SK-N-SH (cell line): ENCODE measurements around the gene BCAS2. TPM values are rescaled to one million over a fixed set of nuclear protein-coding genes. Genes with fewer than 3 reads are reported as not detected.

ENCODE experiments used
- CTCF ChIA-PET: fragments of 300-600, 350-600 bp; formaldehyde crosslinking; extraction: SDS; loops from one replicate; lab custom pipeline; 2021; lab: Yijun Ruan, JAX
- POLR2A ChIA-PET: fragments of 350-600 bp; sonication (Branson Sonifier 250); formaldehyde crosslinking; extraction: SDS; loops from one replicate; lab custom pipeline; 2020; ENCODE audit warnings: antibody characterized with exemption, inconsistent platforms; lab: Yijun Ruan, JAX
- DNase-seq: peaks from one replicate; pipeline ENCODE4 v3.0.0; 2012
- H2AFZ ChIP-seq: fragments of 200-600 bp; sonication (generic); 2 replicates; pipeline ENCODE4 v1.8.1; 2016; ENCODE audit warnings: antibody characterized with exemption, mild to moderate bottlenecking, low read depth
- H3F3A ChIP-seq: fragments of 200-600 bp; sonication (generic); replicated peaks from 2 replicates; pipeline ENCODE3; 2016; ENCODE audit warnings: antibody characterized with exemption, mild to moderate bottlenecking; ENCODE audit not compliant: insufficient read depth
- H3K27ac ChIP-seq, 2 experiments: fragments of 200-500 bp in 1 of 2; fragments of 200-600 bp in 1 of 2; sonication (Bioruptor generic) in 1 of 2; sonication (generic), shearing (Covaris generic) in 1 of 2; 2 replicates each; pipeline versions ENCODE4 v1.5.1 to v1.6.1; 2014 to 2016; ENCODE audit warnings: low read depth in 2 of 2, inconsistent platforms in 1 of 2, low read length in 1 of 2, mild to moderate bottlenecking in 1 of 2, mixed read lengths in 1 of 2
- H3K27me3 ChIP-seq: fragments of 200-600 bp; sonication (generic), shearing (Covaris generic); 2 replicates; pipeline ENCODE4 v1.6.1; 2016; ENCODE audit warnings: mixed run types; ENCODE audit not compliant: insufficient read depth
- H3K36me3 ChIP-seq, 2 experiments: fragments of 200-500 bp in 1 of 2; fragments of 200-600 bp in 1 of 2; sonication (Bioruptor generic) in 1 of 2; sonication (generic) in 1 of 2; replicated peaks in 1 of 2; 2 replicates each; pipeline versions ENCODE3 to v1.5.1; 2014 to 2016; ENCODE audit warnings: low read length in 1 of 2, mild to moderate bottlenecking in 1 of 2; ENCODE audit not compliant: insufficient read depth in 2 of 2, control insufficient read depth in 1 of 2
- H3K4me1 ChIP-seq, 2 experiments: fragments of 200-500 bp in 1 of 2; fragments of 200-600 bp in 1 of 2; sonication (Bioruptor generic) in 1 of 2; sonication (generic), shearing (Covaris generic) in 1 of 2; 2 replicates each; pipeline versions ENCODE4 v1.5.1 to v1.6.1; 2014 to 2016; ENCODE audit warnings: low read depth in 1 of 2, low read length in 1 of 2, mixed run types in 1 of 2; ENCODE audit not compliant: insufficient read depth in 2 of 2, control insufficient read depth in 1 of 2
- H3K4me2 ChIP-seq: fragments of 200-600 bp; sonication (generic), shearing (Covaris generic); 2 replicates; pipeline ENCODE4 v1.6.1; 2017; ENCODE audit warnings: mixed run types
- H3K4me3 ChIP-seq, 2 experiments: fragments of 200-500 bp in 1 of 2; fragments of 200-600 bp in 1 of 2; sonication (Bioruptor generic) in 1 of 2; sonication (generic), shearing (Covaris generic) in 1 of 2; 2 replicates each; pipeline versions ENCODE4 v1.5.1 to v1.8.1; 2014 to 2016; ENCODE audit warnings: low read depth in 2 of 2, inconsistent platforms in 1 of 2, low read length in 1 of 2, mild to moderate bottlenecking in 1 of 2, mixed read lengths in 1 of 2, moderate library complexity in 1 of 2
- H3K79me2 ChIP-seq: fragments of 200-600 bp; sonication (generic); 2 replicates; pipeline ENCODE4 v1.8.1; 2017; ENCODE audit warnings: mild to moderate bottlenecking; ENCODE audit not compliant: insufficient read depth
- H3K9ac ChIP-seq: fragments of 200-600 bp; sonication (generic); 2 replicates; pipeline ENCODE4 v1.6.1; 2017; ENCODE audit warnings: mixed run types
- H3K9me2 ChIP-seq: fragments of 200-600 bp; sonication (generic); 2 replicates; pipeline ENCODE4 v1.6.1; 2017; ENCODE audit warnings: mixed run types
- H3K9me3 ChIP-seq: fragments of 200-600 bp; sonication (generic); 2 replicates; pipeline ENCODE4 v1.6.1; 2017; ENCODE audit warnings: mixed run types, mild to moderate bottlenecking, moderate library complexity
- H4K20me1 ChIP-seq: fragments of 200-600 bp; sonication (generic); 2 replicates; pipeline ENCODE4 v1.6.1; 2017; ENCODE audit warnings: mild to moderate bottlenecking, mixed run types; ENCODE audit not compliant: insufficient read depth
- ELF1 ChIP-seq: IDR thresholded peaks from 2 replicates; pipeline ENCODE4 v1.4.0; 2012
- EP300 ChIP-seq, 2 experiments: IDR thresholded peaks; 2 replicates each; pipeline versions ENCODE4 v1.4.0 to v1.6.1; 2012; ENCODE audit warnings: borderline replicate concordance in 1 of 2, low read depth in 1 of 2, low read length in 1 of 2
- EZH2phosphoT487 ChIP-seq: fragments of 200-600 bp; sonication (generic); IDR thresholded peaks from 2 replicates; pipeline ENCODE4 v1.6.1; 2017; ENCODE audit warnings: low read depth, mixed run types, mild to moderate bottlenecking, antibody characterized with exemption, moderate library complexity, borderline replicate concordance
- GATA2 ChIP-seq: sonication (generic); formaldehyde crosslinking; IDR thresholded peaks from 2 replicates; pipeline ENCODE4 v1.5.0; 2020; ENCODE audit warnings: mild to moderate bottlenecking, missing genetic modification reagents
- NFIC ChIP-seq: IDR thresholded peaks from 2 replicates; pipeline ENCODE4 v1.4.0; 2012; ENCODE audit warnings: borderline replicate concordance
- NRF1 ChIP-seq: IDR thresholded peaks from 2 replicates; pipeline ENCODE4 v1.6.1; 2012; ENCODE audit warnings: low read depth, mild to moderate bottlenecking, low read length
- POLR2AphosphoS5 ChIP-seq: IDR thresholded peaks from 2 replicates; pipeline ENCODE4 v1.6.1; 2012; ENCODE audit warnings: low read depth, low read length
- RCOR1 ChIP-seq: fragments of 150-350 bp; IDR thresholded peaks from 2 replicates; pipeline ENCODE4 v1.6.1; 2017; ENCODE audit warnings: antibody characterized with exemption, low read length
- RFX5 ChIP-seq: IDR thresholded peaks from 2 replicates; pipeline ENCODE4 v1.6.1; 2012; ENCODE audit warnings: mild to moderate bottlenecking, improper control_type of control experiment, low read length
- RXRA ChIP-seq: IDR thresholded peaks from 2 replicates; pipeline ENCODE4 v1.4.0; 2012; ENCODE audit warnings: low read depth, mild to moderate bottlenecking, borderline replicate concordance
- TAF1 ChIP-seq: IDR thresholded peaks from 2 replicates; pipeline ENCODE4 v1.6.1; 2012; ENCODE audit warnings: low read depth, mild to moderate bottlenecking, low read length, moderate library complexity, borderline replicate concordance
- TCF12 ChIP-seq: IDR thresholded peaks from 2 replicates; pipeline ENCODE4 v1.4.0; 2012
- YY1 ChIP-seq: IDR thresholded peaks from 2 replicates; pipeline ENCODE4 v1.4.0; 2012; ENCODE audit warnings: low read depth, mild to moderate bottlenecking
- WGBS: methylation state at CpG from one replicate; pipeline ENCODE4 v1.1.6; 2017; ENCODE audit warnings: low lambda C conversion rate; 5-methylcytosine and 5-hydroxymethylcytosine counted together
- polyA plus RNA-seq, 3 experiments: library from polyadenylated mRNA; depleted of rRNA; stranded (reverse); fragments of >200 nt; gene quantifications; 2 replicates each; pipeline ENCODE4 v1.2.3, GENCODE V29; 2012
- TF ChIP-seq, protein P1 (sequence below): fragments of 150-350 bp; IDR thresholded peaks from 2 replicates; pipeline ENCODE4 v1.6.1; 2017; ENCODE audit warnings: antibody characterized with exemption, low read length, low read depth, borderline replicate concordance
- TF ChIP-seq, protein P2 (sequence below): IDR thresholded peaks from 2 replicates; pipeline ENCODE4 v1.6.1; 2012; ENCODE audit warnings: mild to moderate bottlenecking, low read depth, low read length, moderate library complexity
- TF ChIP-seq, protein P3 (sequence below): IDR thresholded peaks from 2 replicates; pipeline ENCODE4; 2012
- TF ChIP-seq, protein P4 (sequence below): IDR thresholded peaks from 2 replicates; pipeline ENCODE4 v1.4.0; 2012; ENCODE audit warnings: low read depth, borderline replicate concordance
- TF ChIP-seq, protein P5 (sequence below): IDR thresholded peaks from 2 replicates; pipeline ENCODE4 v1.4.0; 2012; ENCODE audit warnings: low read depth
- TF ChIP-seq, protein P6 (sequence below): fragments of 200-600 bp; sonication (generic); IDR thresholded peaks from 2 replicates; pipeline ENCODE4 v1.6.1; 2017; ENCODE audit warnings: antibody characterized with exemption, mild to moderate bottlenecking, moderate library complexity

Gene BCAS2
- polyA plus RNA-seq, 1 of the 3 experiments (the other 2 are of a cell fraction), result 19.6 TPM

DNA sequence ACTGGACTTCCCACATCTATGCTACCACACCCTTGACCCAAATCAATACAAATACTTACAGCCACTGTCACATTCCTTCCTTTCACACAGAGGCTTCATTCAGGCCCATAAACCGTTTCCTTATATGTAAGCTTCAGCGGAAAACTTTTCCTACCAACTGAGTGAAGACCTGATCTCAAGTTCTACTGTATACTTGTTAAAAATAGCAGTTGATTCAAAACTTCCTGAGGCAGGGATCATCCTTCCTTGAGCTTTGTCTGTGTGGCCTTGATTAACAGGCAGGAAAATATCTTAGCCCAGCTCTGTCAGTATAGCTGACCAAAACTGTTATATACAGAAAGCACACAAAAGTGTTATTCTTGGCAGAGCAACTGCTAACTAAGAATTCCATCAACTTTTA is 45.7 kb upstream of the BCAS2 start:
- no peak overlapping the region for H3K27ac ChIP-seq
- ChIA-PET POLR2A (no interaction called here), CTCF (interaction anchor here (1.2 kb wide), 1 partner anchor 10 kb away, joined by 3 read pairs; no protein-coding TSS in a partner anchor)
- H3K9me2 ChIP-seq, result no peaks in the 10 kb centered on the region
- H3K36me3 ChIP-seq, result no peaks in the 10 kb centered on the region
- H3K9ac ChIP-seq, result no peak overlapping the region
- H3K4me2 ChIP-seq, result no peak overlapping the region
- no peak overlapping the region for H2AFZ ChIP-seq
- no peak for TF ChIP-seq POLR2AphosphoS5
- no peak for TF ChIP-seq EP300 (IDR thresholded peaks at IDR 0.05; ENCODE audit: borderline replicate concordance in 1 of 2, low read depth in 1 of 2, low read length in 1 of 2)
- TF ChIP-seq, protein P1, sequence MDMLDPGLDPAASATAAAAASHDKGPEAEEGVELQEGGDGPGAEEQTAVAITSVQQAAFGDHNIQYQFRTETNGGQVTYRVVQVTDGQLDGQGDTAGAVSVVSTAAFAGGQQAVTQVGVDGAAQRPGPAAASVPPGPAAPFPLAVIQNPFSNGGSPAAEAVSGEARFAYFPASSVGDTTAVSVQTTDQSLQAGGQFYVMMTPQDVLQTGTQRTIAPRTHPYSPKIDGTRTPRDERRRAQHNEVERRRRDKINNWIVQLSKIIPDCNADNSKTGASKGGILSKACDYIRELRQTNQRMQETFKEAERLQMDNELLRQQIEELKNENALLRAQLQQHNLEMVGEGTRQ, result no peak
- TF ChIP-seq TCF12, result no peak
- no peak for TF ChIP-seq GATA2 (CRISPR knock-in tag)
- TF ChIP-seq, protein P2, sequence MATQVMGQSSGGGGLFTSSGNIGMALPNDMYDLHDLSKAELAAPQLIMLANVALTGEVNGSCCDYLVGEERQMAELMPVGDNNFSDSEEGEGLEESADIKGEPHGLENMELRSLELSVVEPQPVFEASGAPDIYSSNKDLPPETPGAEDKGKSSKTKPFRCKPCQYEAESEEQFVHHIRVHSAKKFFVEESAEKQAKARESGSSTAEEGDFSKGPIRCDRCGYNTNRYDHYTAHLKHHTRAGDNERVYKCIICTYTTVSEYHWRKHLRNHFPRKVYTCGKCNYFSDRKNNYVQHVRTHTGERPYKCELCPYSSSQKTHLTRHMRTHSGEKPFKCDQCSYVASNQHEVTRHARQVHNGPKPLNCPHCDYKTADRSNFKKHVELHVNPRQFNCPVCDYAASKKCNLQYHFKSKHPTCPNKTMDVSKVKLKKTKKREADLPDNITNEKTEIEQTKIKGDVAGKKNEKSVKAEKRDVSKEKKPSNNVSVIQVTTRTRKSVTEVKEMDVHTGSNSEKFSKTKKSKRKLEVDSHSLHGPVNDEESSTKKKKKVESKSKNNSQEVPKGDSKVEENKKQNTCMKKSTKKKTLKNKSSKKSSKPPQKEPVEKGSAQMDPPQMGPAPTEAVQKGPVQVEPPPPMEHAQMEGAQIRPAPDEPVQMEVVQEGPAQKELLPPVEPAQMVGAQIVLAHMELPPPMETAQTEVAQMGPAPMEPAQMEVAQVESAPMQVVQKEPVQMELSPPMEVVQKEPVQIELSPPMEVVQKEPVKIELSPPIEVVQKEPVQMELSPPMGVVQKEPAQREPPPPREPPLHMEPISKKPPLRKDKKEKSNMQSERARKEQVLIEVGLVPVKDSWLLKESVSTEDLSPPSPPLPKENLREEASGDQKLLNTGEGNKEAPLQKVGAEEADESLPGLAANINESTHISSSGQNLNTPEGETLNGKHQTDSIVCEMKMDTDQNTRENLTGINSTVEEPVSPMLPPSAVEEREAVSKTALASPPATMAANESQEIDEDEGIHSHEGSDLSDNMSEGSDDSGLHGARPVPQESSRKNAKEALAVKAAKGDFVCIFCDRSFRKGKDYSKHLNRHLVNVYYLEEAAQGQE, result no peak
- no peak for TF ChIP-seq RFX5
- no peak for TF ChIP-seq RXRA
- TF ChIP-seq, protein P3, sequence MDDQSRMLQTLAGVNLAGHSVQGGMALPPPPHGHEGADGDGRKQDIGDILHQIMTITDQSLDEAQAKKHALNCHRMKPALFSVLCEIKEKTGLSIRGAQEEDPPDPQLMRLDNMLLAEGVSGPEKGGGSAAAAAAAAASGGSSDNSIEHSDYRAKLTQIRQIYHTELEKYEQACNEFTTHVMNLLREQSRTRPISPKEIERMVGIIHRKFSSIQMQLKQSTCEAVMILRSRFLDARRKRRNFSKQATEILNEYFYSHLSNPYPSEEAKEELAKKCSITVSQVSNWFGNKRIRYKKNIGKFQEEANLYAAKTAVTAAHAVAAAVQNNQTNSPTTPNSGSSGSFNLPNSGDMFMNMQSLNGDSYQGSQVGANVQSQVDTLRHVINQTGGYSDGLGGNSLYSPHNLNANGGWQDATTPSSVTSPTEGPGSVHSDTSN, result no peak
- TF ChIP-seq, protein P4, sequence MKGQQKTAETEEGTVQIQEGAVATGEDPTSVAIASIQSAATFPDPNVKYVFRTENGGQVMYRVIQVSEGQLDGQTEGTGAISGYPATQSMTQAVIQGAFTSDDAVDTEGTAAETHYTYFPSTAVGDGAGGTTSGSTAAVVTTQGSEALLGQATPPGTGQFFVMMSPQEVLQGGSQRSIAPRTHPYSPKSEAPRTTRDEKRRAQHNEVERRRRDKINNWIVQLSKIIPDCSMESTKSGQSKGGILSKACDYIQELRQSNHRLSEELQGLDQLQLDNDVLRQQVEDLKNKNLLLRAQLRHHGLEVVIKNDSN, result no peak
- TF ChIP-seq TAF1, result no peak
- no peak for TF ChIP-seq YY1
- TF ChIP-seq, protein P5, sequence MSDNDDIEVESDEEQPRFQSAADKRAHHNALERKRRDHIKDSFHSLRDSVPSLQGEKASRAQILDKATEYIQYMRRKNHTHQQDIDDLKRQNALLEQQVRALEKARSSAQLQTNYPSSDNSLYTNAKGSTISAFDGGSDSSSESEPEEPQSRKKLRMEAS, result no peak
- TF ChIP-seq RCOR1, result no peak
- TF ChIP-seq NFIC, result no peak
- no peak for TF ChIP-seq EZH2phosphoT487
- no peak for TF ChIP-seq NRF1
- TF ChIP-seq ELF1, result no peak
- TF ChIP-seq, protein P6, sequence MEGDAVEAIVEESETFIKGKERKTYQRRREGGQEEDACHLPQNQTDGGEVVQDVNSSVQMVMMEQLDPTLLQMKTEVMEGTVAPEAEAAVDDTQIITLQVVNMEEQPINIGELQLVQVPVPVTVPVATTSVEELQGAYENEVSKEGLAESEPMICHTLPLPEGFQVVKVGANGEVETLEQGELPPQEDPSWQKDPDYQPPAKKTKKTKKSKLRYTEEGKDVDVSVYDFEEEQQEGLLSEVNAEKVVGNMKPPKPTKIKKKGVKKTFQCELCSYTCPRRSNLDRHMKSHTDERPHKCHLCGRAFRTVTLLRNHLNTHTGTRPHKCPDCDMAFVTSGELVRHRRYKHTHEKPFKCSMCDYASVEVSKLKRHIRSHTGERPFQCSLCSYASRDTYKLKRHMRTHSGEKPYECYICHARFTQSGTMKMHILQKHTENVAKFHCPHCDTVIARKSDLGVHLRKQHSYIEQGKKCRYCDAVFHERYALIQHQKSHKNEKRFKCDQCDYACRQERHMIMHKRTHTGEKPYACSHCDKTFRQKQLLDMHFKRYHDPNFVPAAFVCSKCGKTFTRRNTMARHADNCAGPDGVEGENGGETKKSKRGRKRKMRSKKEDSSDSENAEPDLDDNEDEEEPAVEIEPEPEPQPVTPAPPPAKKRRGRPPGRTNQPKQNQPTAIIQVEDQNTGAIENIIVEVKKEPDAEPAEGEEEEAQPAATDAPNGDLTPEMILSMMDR, result no peak
- TF ChIP-seq, all 33 proteins: peak for 0
- WGBS, result 5% methylated on average over 2 of the region's 2 CpGs
- Histone ChIP-seq H4K20me1 (no peaks in the 10 kb centered on the region), H3K4me1 (no peaks in the 10 kb centered on the region), H3K4me3 (no peak overlapping the region), H3F3A (peaks cover 3% of the 10 kb centered on the region), H3K9me3 (no peaks in the 10 kb centered on the region), H3K79me2 (no peaks in the 10 kb centered on the region), H3K27me3 (peaks cover 3% of the 10 kb centered on the region; the same call in 1 of the 2 replicates)
- DNase-seq, result no peak
